HepG2 (cell line): Measurements from ENCODE around the gene FCHO2. TPM values are rescaled to one million over a fixed set of nuclear protein-coding genes. Genes with fewer than 3 reads are reported as not detected.

Experiments
- ATAC-seq: fragments of 200-7000 bp; cut with Tn5 transposase; 3 replicates; pipeline ENCODE4 v1.9.1; 2020; ENCODE audit warnings: mild to moderate bottlenecking, moderate library complexity
- BruUV-seq: library from RNA; stranded (reverse); fragments of 400-500 nt; replicated peaks from 2 replicates; lab custom pipeline; 2021; lab: Mats Ljungman, UMichigan
- CTCF ChIA-PET: fragments of 300-600 bp; formaldehyde crosslinking; extraction: SDS; loops from one replicate; lab custom pipeline; 2021; ENCODE audit warnings: low total read pairs, inconsistent platforms, low intra/inter-chr PET ratio; lab: Yijun Ruan, JAX
- POLR2A ChIA-PET: fragments of 350-600 bp; sonication (Branson Sonifier 250); formaldehyde crosslinking; loops from one replicate; lab custom pipeline; 2020; ENCODE audit warnings: antibody characterized with exemption, inconsistent platforms; lab: Yijun Ruan, JAX
- DNase-seq: peaks from one replicate; pipeline ENCODE4 v3.0.0-alpha.2; 2015; ENCODE audit warnings: low spot score
- FAIRE-seq: peaks from 3 replicates; lab custom pipeline; 2011; peaks lifted over from hg19 to GRCh38; lab: Jason Lieb, UNC
- H2AFZ ChIP-seq: one replicate; pipeline ENCODE4 v1.6.1; 2011; ENCODE audit warnings: low read length, inconsistent platforms
- H3K27ac ChIP-seq: fragments of 300-600 bp; 3 replicates; pipeline ENCODE4 v1.8.0; 2011; ENCODE audit warnings: mixed run types, mild to moderate bottlenecking, mixed read lengths, low read length, inconsistent platforms; ENCODE audit not compliant: insufficient read depth; ENCODE audit errors: extremely low read length
- H3K27me3 ChIP-seq, 2 experiments: fragments of 200-600 bp in 1 of 2; 2 replicates in 1 of 2; 3 replicates in 1 of 2; pipeline versions ENCODE4 v1.6.0 to v1.8.0; 2011; ENCODE audit warnings: low read length in 2 of 2, mild to moderate bottlenecking in 2 of 2, moderate library complexity in 2 of 2, inconsistent platforms in 1 of 2; ENCODE audit not compliant: insufficient read depth in 2 of 2, control insufficient read depth in 1 of 2
- H3K36me3 ChIP-seq, 2 experiments: fragments of 200-600 bp in 1 of 2; replicated peaks in 1 of 2; 2 replicates in 1 of 2; 3 replicates in 1 of 2; pipeline versions ENCODE4 v1.5.1 to v1.8.0; 2011; ENCODE audit warnings: low read length in 2 of 2, inconsistent platforms in 1 of 2; ENCODE audit not compliant: insufficient read depth in 2 of 2, control insufficient read depth in 1 of 2
- H3K4me1 ChIP-seq: 2 replicates; pipeline ENCODE4 v1.5.1; 2012; ENCODE audit warnings: low read length, inconsistent platforms; ENCODE audit not compliant: insufficient read depth
- H3K4me2 ChIP-seq: 2 replicates; pipeline ENCODE4 v1.6.0; 2011; ENCODE audit warnings: low read depth, low read length, inconsistent platforms
- H3K4me3 ChIP-seq, 3 experiments: fragments of 200-600 bp in 1 of 3; sonication (generic), shearing (Covaris generic) in 1 of 3; replicated peaks in 1 of 3; 2 replicates each; pipeline ENCODE4 v1.5.1; 2011 to 2016; ENCODE audit warnings: low read length in 3 of 3, inconsistent platforms in 2 of 3, low read depth in 2 of 3, mild to moderate bottlenecking in 2 of 3, control low read depth in 1 of 3, mixed read lengths in 1 of 3; ENCODE audit not compliant: insufficient read depth in 1 of 3
- H3K79me2 ChIP-seq: one replicate; pipeline ENCODE4 v1.6.1; 2011; ENCODE audit warnings: low read length, inconsistent platforms; ENCODE audit not compliant: insufficient read depth
- H3K9ac ChIP-seq: 2 replicates; pipeline ENCODE4 v1.6.0; 2011; ENCODE audit warnings: mild to moderate bottlenecking, low read depth, low read length, inconsistent platforms; ENCODE audit not compliant: insufficient read depth
- H3K9me3 ChIP-seq: 2 replicates; pipeline ENCODE4 v1.5.1; 2012; ENCODE audit warnings: mild to moderate bottlenecking, low read length
- H4K20me1 ChIP-seq: 2 replicates; pipeline ENCODE4 v1.6.0; 2011; ENCODE audit warnings: inconsistent platforms, mild to moderate bottlenecking, low read length, moderate library complexity; ENCODE audit not compliant: insufficient read depth
- ARNTL ChIP-seq: sonication (generic); formaldehyde crosslinking; IDR thresholded peaks from 2 replicates; pipeline ENCODE4 v1.4.0; 2020; ENCODE audit warnings: mild to moderate bottlenecking, missing genetic modification reagents
- ATF7-NPFF ChIP-seq: sonication (generic); formaldehyde crosslinking; IDR thresholded peaks from 2 replicates; pipeline ENCODE4 v1.8.1; 2023; ENCODE audit warnings: mild to moderate bottlenecking, low read depth, missing genetic modification reagents, moderate library complexity
- EHMT2 ChIP-seq: fragments of 200-600 bp; sonication (generic); IDR thresholded peaks from 2 replicates; pipeline ENCODE4 v1.7.0; 2017; ENCODE audit warnings: antibody characterized with exemption, low read depth, low read length, borderline replicate concordance
- HNF4A ChIP-seq: sonication (generic); formaldehyde crosslinking; IDR thresholded peaks from 2 replicates; pipeline ENCODE4 v1.4.0; 2020; ENCODE audit warnings: missing genetic modification reagents
- HOXA3 ChIP-seq: sonication (generic); formaldehyde crosslinking; IDR thresholded peaks from 2 replicates; pipeline ENCODE4 v1.5.0; 2020; ENCODE audit warnings: missing genetic modification reagents
- KAT2B ChIP-seq: fragments of 150-350 bp; IDR thresholded peaks from 2 replicates; pipeline ENCODE4 v1.6.1; 2014; ENCODE audit warnings: low read depth, low read length, borderline replicate concordance
- PHF21A ChIP-seq: sonication (generic); formaldehyde crosslinking; IDR thresholded peaks from 2 replicates; pipeline ENCODE4 v1.5.0; 2020; ENCODE audit warnings: mild to moderate bottlenecking, missing genetic modification reagents
- PTBP1 ChIP-seq: fragments of 200-400 bp; formaldehyde crosslinking; IDR thresholded peaks from 2 replicates; pipeline ENCODE4 v1.6.1; 2018; ENCODE audit warnings: low read length, low read depth; ENCODE audit not compliant: poor library complexity, severe bottlenecking
- SALL2 ChIP-seq: sonication (generic); formaldehyde crosslinking; IDR thresholded peaks from 2 replicates; pipeline ENCODE4 v1.8.1; 2023; ENCODE audit warnings: mild to moderate bottlenecking, missing genetic modification reagents, inconsistent platforms
- TAF15 ChIP-seq: fragments of 200-400 bp; formaldehyde crosslinking; IDR thresholded peaks from one replicate; pipeline ENCODE4 v1.6.1; 2018; ENCODE audit warnings: mild to moderate bottlenecking, low read depth, low read length; ENCODE audit not compliant: poor library complexity, severe bottlenecking
- ZEB1 ChIP-seq: IDR thresholded peaks from 2 replicates; pipeline ENCODE4 v1.6.1; 2012; ENCODE audit warnings: mild to moderate bottlenecking, low read depth, inconsistent platforms; ENCODE audit not compliant: insufficient replicate concordance
- ZNF329 ChIP-seq: sonication (generic); formaldehyde crosslinking; IDR thresholded peaks from 2 replicates; pipeline ENCODE4 v1.9.0; 2021; ENCODE audit warnings: low read depth, mild to moderate bottlenecking, missing genetic modification reagents
- ZNF496 ChIP-seq: sonication (generic); formaldehyde crosslinking; IDR thresholded peaks from 2 replicates; pipeline ENCODE4 v1.8.1; 2023; ENCODE audit warnings: mild to moderate bottlenecking, moderate library complexity, missing genetic modification reagents; ENCODE audit not compliant: insufficient replicate concordance
- ZNF564 ChIP-seq: sonication (generic); formaldehyde crosslinking; IDR thresholded peaks from 2 replicates; pipeline ENCODE4 v1.8.1; 2023; ENCODE audit warnings: mild to moderate bottlenecking, missing genetic modification reagents
- ZSCAN20 ChIP-seq: sonication (generic); formaldehyde crosslinking; IDR thresholded peaks from 2 replicates; pipeline ENCODE4 v1.4.0; 2020; ENCODE audit warnings: missing genetic modification reagents, mild to moderate bottlenecking, borderline replicate concordance
- WGBS: methylation state at CpG from one replicate; pipeline ENCODE4 v1.1.6; 2017; ENCODE audit warnings: low lambda C conversion rate; 5-methylcytosine and 5-hydroxymethylcytosine counted together
- in situ Hi-C: cut with HindIII; loops from 2 replicates; pipeline ENCODE4 v1.10.0; 2017; ENCODE audit warnings: low pct_unique_long_range_greater_than_20kb; ENCODE audit not compliant: extremely low pct_ligation_motif_present
- intact Hi-C: fragments of 100-400 bp; cut with micrococcal nuclease; formaldehyde crosslinking; loops from one replicate; pipeline ENCODE4 v1.10.0; 2022; ENCODE audit not compliant: unreplicated experiment
- polyA plus RNA-seq, 8 experiments: library from polyadenylated mRNA; depleted of rRNA in 3 of 8; stranded (reverse) in 7 of 8; unstranded in 1 of 8; fragments of >200 nt; fragmentation: Illumina TruSeq in 4 of 8; extraction: Trizol in 4 of 8; gene quantifications; 2 replicates each; pipeline versions ENCODE4 v1.2.1 to v1.2.3, GENCODE V29; 2011 to 2016; ENCODE audit warnings: low read depth in 4 of 8, missing spikeins in 1 of 8, mixed read lengths in 1 of 8; ENCODE audit not compliant: insufficient read depth in 1 of 8
- total RNA-seq, 5 experiments: library from RNA; depleted of rRNA; stranded (reverse); fragments of >200 nt; fragmentation: Illumina TruSeq; extraction: Trizol; gene quantifications; 2 replicates each; pipeline ENCODE4 v1.2.3, GENCODE V29; 2016; ENCODE audit warnings: low read depth in 1 of 5
- TF ChIP-seq, protein P1 (sequence below): sonication (generic); formaldehyde crosslinking; IDR thresholded peaks from 2 replicates; pipeline ENCODE4 v1.4.0; 2020; ENCODE audit warnings: missing genetic modification reagents
- TF ChIP-seq, protein P2 (sequence below): IDR thresholded peaks from 2 replicates; pipeline ENCODE4 v1.6.1; 2016; ENCODE audit warnings: missing compliant biosample characterization, missing genetic modification reagents, borderline replicate concordance
- TF ChIP-seq, protein P3 (sequence below): sonication (generic); formaldehyde crosslinking; IDR thresholded peaks from 2 replicates; pipeline ENCODE4 v1.5.1; 2020; ENCODE audit warnings: missing genetic modification reagents, mild to moderate bottlenecking, borderline replicate concordance
- TF ChIP-seq, protein P4 (sequence below): sonication (generic); formaldehyde crosslinking; IDR thresholded peaks from 2 replicates; pipeline ENCODE4 v1.4.0; 2020; ENCODE audit warnings: missing genetic modification reagents

FCHO2 gene
- total and polyA plus RNA-seq, 2 of the 13 experiments (the other 11 are each of a cell fraction or from before 2014, with no cell fraction given) = 11.6 to 17.3 TPM

DNA sequence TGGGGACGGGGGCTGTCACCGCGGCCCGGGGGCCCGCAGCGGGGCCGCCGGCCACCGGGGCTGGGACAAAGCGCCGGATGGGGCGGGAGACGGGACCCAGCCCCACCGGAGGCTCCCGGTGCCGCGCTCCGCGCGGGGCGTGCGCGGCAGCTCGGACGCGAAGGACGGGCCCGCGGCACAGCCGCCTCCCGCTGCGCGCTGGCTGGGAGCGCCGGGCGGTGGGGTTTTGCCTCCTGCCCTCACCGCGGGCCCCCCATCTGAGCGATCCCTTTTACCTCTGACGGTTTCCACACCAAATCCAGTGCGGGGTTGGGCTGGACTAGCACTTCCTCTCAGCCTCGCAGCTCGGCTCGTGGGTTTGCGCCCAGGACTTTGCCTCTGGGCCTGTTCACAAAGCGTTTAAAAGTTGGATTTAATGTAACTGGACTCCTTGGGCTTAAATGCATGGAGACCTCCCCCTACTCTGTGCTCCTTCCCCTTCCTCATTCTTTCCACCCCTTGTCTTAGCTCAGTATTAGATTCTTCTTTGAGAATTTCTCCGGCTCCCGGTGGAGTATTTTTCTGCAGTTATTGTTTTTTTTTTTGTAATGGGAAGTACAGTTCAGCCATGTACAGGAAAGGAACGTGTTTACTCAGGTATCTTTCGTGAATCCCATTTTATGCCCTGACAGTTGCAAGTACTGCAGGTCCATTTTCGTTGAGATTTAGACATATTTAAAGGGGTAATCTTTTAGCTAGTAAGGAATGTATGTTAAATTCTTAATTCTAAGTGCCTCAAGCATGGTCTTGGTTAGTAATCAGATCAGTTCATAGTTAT, 691 bp downstream of the FCHO2 start:
- peak overlapping the region; percentile 89 for H3K27ac ChIP-seq
- H3K9me3 ChIP-seq = no peaks in the 10 kb centered on the region
- CTCF ChIA-PET = no interaction called here
- H3K4me3 ChIP-seq = peak overlapping the region; percentile 65 to 93 (median 86)
- FAIRE-seq = no peak
- H3K27me3 ChIP-seq = no peaks in the 10 kb centered on the region; a peak in 1 of 5 replicates
- peak overlapping the region; percentile 90 for H3K4me2 ChIP-seq
- no TSS peak for BruUV-seq
- peak; percentile 69 for ATAC-seq
- intact Hi-C loops (loop anchor here (5.0 kb wide), 1 partner anchor 66 kb away; no protein-coding TSS in a partner anchor), in situ Hi-C loops (no loop called here)
- POLR2A ChIA-PET = interaction anchor here (0.9 to 1.4 kb wide), 3 partner anchors 12 to 66 kb away, joined by 3 read pairs; no protein-coding TSS in a partner anchor
- H2AFZ ChIP-seq = peak overlapping the region; percentile 76
- H3K9ac ChIP-seq = peak overlapping the region; percentile 79
- H4K20me1 ChIP-seq = no peaks in the 10 kb centered on the region; the same call in 1 of the 2 replicates
- peaks cover 52% of the 10 kb centered on the region for H3K79me2 ChIP-seq
- DNase-seq = peak; percentile 29
- 0% methylated on average over 9 of the region's 51 CpGs for WGBS
- H3K36me3 ChIP-seq = 0 out of 5 replicates have a peak, but pooled peaks cover 0 to 5% of the 10 kb centered on the region in 2 experiments
- peaks cover 54% of the 10 kb centered on the region for H3K4me1 ChIP-seq
- TF ChIP-seq ZSCAN20 (CRISPR knock-in tag) = no peak
- TF ChIP-seq, protein P1, sequence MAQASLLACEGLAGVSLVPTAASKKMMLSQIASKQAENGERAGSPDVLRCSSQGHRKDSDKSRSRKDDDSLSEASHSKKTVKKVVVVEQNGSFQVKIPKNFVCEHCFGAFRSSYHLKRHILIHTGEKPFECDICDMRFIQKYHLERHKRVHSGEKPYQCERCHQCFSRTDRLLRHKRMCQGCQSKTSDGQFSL = no peak
- peak; percentile 29; the same call in 1 of the 2 replicates for TF ChIP-seq HNF4A (CRISPR knock-in tag)
- peak; percentile 9 for TF ChIP-seq TAF15
- TF ChIP-seq, protein P2, sequence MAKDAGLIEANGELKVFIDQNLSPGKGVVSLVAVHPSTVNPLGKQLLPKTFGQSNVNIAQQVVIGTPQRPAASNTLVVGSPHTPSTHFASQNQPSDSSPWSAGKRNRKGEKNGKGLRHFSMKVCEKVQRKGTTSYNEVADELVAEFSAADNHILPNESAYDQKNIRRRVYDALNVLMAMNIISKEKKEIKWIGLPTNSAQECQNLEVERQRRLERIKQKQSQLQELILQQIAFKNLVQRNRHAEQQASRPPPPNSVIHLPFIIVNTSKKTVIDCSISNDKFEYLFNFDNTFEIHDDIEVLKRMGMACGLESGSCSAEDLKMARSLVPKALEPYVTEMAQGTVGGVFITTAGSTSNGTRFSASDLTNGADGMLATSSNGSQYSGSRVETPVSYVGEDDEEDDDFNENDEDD (CRISPR knock-in tag) = no peak
- 0 out of 2 replicates have a peak, but pooled peaks have one; percentile 61 for TF ChIP-seq ZNF329
- no peak for TF ChIP-seq SALL2 (CRISPR knock-in tag)
- no peak for TF ChIP-seq ARNTL (CRISPR knock-in tag)
- no peak for TF ChIP-seq KAT2B
- 0 out of 2 replicates have a peak, but pooled peaks have one; percentile 9 for TF ChIP-seq PHF21A
- TF ChIP-seq EHMT2 = no peak
- no peak for TF ChIP-seq ZNF496
- TF ChIP-seq, protein P3, sequence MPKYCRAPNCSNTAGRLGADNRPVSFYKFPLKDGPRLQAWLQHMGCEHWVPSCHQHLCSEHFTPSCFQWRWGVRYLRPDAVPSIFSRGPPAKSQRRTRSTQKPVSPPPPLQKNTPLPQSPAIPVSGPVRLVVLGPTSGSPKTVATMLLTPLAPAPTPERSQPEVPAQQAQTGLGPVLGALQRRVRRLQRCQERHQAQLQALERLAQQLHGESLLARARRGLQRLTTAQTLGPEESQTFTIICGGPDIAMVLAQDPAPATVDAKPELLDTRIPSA (CRISPR knock-in tag) = no peak
- TF ChIP-seq, protein P4, sequence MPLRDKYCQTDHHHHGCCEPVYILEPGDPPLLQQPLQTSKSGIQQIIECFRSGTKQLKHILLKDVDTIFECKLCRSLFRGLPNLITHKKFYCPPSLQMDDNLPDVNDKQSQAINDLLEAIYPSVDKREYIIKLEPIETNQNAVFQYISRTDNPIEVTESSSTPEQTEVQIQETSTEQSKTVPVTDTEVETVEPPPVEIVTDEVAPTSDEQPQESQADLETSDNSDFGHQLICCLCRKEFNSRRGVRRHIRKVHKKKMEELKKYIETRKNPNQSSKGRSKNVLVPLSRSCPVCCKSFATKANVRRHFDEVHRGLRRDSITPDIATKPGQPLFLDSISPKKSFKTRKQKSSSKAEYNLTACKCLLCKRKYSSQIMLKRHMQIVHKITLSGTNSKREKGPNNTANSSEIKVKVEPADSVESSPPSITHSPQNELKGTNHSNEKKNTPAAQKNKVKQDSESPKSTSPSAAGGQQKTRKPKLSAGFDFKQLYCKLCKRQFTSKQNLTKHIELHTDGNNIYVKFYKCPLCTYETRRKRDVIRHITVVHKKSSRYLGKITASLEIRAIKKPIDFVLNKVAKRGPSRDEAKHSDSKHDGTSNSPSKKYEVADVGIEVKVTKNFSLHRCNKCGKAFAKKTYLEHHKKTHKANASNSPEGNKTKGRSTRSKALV (CRISPR knock-in tag) = peak; percentile 7; the same call in 1 of the 2 replicates
- no peak for TF ChIP-seq ZEB1
- TF ChIP-seq HOXA3 = no peak
- TF ChIP-seq PTBP1 = no peak
- 0 out of 2 replicates have a peak, but pooled peaks have one; percentile 22 for TF ChIP-seq ZNF564
- TF ChIP-seq ATF7-NPFF = 0 out of 2 replicates have a peak, but pooled peaks have one; percentile 23
